Inflammatory macrophage treated with lipopolysaccharide for 1 hour (primary cell): Measurements from ENCODE around the gene RASSF6.
"Not testable (repeated sequence)": the region's sequence is repeated elsewhere in the genome, so short reads cannot be mapped to it uniquely, and the experiment has no call there.

Experiments
- DNase-seq, 2 donors: peaks; one replicate each; pipeline ENCODE4 v3.0.0-alpha.2; 2020 to 2022

RASSF6 gene

DNA sequence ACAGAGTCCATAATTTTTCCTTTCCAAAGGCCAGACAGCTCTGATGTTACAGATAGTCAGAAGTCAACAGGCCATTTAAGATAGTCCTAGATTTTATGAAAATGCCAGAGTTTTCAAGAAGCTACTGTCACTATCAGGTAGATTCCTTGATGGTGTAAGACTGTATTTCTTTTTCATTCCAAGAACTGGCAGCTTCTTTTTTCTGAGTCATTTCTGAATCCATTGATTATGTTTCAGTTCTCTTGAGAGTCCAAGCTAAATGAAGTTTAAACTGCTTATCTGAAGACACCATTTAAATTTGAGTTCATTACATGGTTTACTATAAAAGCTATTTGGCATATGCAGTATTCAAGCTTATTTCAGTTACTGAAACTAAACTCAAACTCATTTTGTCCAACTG is 44.6 kb downstream of the RASSF6 start:
- DNase-seq = peak; percentile 13 to 23

DNA sequence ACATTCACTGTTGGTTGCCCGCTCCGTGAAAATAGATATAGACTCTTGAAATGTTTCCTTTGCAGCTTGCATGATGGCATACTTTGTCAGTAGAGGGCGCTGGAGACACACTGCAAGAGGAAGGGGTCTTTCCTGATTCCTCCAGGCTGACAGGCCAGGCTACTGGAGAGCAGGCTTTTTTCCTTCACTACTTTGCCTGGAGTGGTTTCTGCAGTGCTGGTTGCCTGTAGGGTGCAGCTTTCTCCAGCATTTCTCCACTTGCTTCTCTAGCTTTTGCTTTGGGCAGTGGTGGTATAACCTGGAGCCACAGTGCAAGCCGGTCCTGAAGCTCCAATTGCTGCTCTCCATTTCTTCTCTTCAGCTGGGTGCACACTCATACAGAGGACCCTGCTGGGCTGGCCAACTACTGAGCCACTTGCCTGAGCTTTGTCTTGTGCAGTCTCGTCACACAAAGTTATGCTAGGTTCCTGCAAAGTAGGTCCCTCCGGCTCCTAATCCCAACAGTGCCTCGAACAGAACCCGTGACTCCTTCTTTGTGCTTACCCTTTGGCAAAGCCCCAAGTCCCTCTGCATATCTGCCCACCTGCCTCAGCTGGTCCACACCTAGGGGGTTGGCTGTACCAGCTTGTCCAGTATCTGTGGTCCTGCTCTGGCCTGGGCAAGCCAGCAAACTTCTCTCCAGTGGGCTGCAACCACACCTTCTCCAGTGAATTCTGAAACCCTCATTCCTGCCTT is 46.3 kb downstream of the RASSF6 start:
- DNase-seq = peak; percentile 25 to 65

GRCh38 chr4:73550865-73551264 is 69.4 kb downstream of the RASSF6 start:
- DNase-seq = not testable (repeated sequence)

GRCh38 chr4:73544620-73545019 is 75.6 kb downstream of the RASSF6 start:
- no peak for DNase-seq

DNA sequence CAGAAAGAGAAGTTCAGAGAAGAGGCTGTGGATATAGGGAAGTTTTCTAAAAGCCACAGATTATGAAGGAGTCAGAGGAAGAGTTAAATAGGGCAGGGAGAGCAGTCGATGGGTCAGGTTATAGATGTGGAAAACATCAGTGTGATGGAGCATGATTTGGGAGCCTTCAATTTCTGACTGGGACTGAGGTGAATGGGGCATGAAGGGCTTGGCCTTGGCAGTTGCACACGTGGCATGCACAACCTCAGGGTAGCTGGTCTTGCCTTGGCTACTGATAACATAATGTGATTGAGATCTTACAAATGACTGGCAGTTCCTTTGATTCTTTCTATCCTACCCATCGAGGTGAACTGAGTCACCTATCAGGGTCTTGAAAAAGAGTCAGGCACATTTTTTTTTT is 79.0 kb downstream of the RASSF6 start:
- no peak for DNase-seq

DNA sequence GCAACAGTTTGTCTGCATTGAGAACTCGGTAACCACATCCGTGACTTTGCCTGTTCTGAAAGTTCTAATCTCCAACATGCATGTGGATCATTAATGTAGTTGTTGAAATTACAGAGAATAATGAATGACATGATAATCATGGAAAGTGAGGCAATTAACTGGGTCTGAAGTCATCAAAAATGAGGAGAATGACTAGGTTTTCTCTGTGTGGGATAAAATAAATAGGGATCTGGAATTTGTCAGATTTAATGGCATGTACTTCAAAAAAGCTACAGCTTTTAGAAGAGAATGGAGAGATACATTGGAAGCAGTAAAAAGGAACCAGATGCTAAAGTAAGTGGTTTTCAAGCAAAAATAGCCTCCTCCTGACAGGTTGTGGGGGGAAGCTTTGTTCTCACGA is 79.4 kb downstream of the RASSF6 start:
- no peak for DNase-seq

DNA sequence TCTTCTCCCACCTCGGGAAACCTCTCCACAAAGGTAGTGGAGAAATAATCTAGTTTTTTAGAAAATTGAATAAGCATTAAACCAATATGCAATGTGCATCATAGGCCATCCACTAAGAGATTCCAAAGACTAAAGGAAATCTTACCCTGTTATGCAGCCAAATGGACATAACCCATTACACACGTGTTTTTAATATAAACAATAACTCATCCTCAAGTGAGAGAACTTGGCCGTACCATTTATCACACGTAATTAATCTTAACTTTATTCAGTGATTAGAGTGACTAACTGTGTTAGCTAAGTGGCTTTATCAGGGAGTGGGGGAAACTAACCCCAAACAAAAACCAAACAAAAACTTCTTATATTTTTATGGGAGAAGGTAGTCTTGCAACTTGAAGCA is 80.8 kb downstream of the RASSF6 start:
- no peak for DNase-seq

- DNase-seq = no peak
Observed at GRCh38 chr4:73538162-73538561, 82.1 kb downstream of the RASSF6 start.

GRCh38 chr4:73533515-73534422 is 86.5 kb downstream of the RASSF6 start:
- no peak for DNase-seq

DNA sequence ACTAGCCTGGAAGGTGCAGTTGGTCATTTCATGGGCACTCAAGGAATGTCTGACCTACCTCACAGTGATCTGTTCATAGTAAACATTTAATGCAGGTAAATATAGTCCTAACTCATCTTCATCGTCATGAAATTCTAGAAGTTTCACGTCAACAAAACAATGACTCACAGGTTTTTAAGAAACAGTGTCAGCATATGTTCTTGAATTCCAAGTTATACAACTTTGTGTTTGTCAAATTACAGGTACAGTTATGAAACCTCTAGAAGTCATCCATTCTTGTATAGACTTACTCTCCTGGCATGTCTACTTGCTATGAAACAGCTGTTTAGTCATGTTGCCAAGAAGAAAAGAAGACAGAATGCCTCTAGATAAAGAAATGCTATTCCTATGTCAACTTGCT is 92.1 kb downstream of the RASSF6 start:
- DNase-seq = no peak

- no peak for DNase-seq
Observed at GRCh38 chr4:73527196-73527595, 93.0 kb downstream of the RASSF6 start.

GRCh38 chr4:73525611-73526010 is 94.6 kb downstream of the RASSF6 start:
- no peak for DNase-seq

DNA sequence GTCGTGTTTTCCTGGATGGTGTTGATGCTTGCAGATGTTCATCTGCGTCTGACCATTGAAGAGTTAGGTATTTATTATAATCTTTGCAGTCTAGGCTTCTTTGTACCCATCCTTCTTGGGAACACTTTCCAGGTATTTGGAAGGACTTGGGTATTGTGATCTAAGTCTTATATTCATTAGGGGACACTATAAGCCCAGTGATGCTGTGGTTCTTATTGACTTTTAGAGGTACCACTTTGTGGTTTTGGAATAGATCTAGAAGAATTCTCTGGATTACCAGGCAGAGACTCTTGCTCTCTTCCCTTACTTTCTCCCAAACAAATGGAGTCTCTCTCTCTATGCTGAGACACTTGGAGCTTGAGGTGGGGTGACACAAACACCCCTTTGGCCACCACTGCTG is 97.1 kb downstream of the RASSF6 start:
- DNase-seq = no peak
